AG10803 (cell line): Measurements from ENCODE around the gene MEGF6.
"Not testable (repeated sequence)": the region's sequence is repeated elsewhere in the genome, so short reads cannot be mapped to it uniquely, and the experiment has no call there.

Experiments used
- DNase-seq: peaks from one replicate; pipeline ENCODE4 v3.0.0; 2010; ENCODE audit warnings: low read depth
- H3K4me3 ChIP-seq: 2 replicates; pipeline ENCODE4 v1.5.1; 2011; ENCODE audit warnings: mild to moderate bottlenecking, low read length, control low read depth
- TF ChIP-seq, protein P1 (sequence below): conservative IDR thresholded peaks from 2 replicates; pipeline ENCODE4 v1.5.1; 2011; ENCODE audit warnings: mild to moderate bottlenecking, low read length, control low read depth, inconsistent platforms

Gene MEGF6

DNA sequence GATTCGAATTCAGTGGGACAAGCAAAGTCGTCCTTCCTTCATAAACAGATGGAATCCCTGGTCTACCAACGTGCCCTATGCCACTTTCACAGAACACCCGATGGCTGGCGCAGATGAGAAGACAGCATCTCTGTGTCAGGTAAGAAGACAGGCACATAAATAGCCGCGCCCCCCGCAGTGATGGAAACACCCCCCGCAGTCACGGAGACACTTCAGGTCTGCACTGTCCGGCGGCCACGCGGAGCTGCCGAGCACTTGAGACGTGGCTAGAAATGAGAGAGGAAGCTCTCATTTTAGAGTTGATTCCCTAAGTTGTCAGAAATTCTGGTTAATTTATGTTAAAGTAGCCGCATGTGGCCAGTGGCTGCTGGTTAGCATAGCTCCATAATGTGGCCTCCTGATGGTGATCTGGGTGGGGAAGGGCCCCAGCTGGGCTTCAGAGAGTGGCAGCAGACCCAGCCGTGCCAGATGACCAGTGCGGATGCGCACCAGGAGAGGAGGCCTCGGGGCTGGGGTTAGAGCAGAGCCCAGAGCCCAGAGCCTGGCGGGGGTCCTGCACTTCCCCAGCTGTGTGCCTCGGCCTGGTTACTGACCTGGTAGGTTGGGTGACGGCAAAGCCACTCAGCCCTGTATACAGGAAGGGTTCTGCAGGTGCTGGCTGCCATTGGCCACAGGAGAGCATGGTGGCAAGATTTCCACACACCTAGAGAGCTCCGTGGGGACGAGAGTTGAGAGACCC is 16.4 kb upstream of the MEGF6 start:
- DNase-seq = no peak
- no peak overlapping the region for H3K4me3 ChIP-seq
- TF ChIP-seq, protein P1, sequence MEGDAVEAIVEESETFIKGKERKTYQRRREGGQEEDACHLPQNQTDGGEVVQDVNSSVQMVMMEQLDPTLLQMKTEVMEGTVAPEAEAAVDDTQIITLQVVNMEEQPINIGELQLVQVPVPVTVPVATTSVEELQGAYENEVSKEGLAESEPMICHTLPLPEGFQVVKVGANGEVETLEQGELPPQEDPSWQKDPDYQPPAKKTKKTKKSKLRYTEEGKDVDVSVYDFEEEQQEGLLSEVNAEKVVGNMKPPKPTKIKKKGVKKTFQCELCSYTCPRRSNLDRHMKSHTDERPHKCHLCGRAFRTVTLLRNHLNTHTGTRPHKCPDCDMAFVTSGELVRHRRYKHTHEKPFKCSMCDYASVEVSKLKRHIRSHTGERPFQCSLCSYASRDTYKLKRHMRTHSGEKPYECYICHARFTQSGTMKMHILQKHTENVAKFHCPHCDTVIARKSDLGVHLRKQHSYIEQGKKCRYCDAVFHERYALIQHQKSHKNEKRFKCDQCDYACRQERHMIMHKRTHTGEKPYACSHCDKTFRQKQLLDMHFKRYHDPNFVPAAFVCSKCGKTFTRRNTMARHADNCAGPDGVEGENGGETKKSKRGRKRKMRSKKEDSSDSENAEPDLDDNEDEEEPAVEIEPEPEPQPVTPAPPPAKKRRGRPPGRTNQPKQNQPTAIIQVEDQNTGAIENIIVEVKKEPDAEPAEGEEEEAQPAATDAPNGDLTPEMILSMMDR = no peak

DNA sequence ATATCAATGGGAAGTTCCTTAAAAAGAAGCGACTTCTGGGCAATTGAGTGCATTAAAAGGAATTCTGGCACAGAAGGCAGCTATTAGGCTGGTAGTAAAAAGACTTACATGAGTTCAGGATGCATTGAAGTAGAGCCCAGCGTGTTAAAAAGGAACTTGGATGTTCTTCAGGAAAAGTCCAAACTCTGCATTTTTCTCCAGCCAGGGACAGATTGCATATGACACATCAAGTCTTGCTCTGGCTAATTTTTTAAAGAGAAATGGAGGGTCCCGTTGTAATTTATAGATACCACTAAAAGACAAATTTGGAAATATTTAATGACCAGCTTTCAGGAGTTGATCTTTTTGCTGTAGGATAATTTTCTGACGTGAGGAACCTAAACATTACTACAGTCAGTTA is 14.7 kb upstream of the MEGF6 start:
- no peak for DNase-seq
- peak overlapping the region; percentile 70 for H3K4me3 ChIP-seq
- TF ChIP-seq, protein P1 = no peak

DNA sequence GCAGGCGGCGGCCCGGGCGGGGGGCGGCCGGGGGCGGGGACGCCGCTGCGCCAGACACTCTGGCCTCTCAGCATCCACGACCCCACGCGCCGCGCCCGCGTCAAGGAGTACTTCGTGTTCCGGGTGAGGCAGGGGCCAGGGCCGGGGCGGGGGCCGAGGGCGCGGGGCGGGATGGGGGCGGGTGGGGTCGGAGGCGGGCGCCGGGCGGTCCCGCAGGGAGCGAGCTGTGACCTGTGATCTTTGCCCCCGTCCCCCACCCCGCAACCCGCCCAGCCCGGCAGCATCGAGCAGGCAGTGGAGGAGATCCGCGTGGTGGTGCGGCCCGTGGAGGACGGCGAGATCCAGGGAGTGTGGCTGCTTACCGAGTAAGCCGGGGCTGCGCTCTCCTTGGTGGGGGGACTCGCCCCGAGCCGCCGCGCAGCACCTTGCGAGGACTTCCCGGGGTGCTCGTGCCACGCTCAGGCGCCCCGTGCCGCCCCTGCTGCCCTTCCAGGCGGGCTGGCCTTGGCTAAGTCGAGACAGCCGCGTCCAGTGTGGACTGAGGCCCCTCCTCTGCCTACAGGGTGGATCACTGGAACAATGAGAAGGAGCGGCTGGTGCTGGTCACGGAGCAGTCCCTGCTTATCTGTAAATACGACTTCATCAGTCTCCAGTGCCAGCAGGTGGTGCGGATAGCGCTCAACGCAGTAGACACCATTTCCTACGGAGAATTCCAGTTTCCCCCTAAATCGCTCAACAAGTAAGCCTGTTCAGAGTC is 14.0 kb upstream of the MEGF6 start:
- TF ChIP-seq, protein P1 = no peak
- peak overlapping the region; percentile 70 for H3K4me3 ChIP-seq
- peak; percentile 27 for DNase-seq

DNA sequence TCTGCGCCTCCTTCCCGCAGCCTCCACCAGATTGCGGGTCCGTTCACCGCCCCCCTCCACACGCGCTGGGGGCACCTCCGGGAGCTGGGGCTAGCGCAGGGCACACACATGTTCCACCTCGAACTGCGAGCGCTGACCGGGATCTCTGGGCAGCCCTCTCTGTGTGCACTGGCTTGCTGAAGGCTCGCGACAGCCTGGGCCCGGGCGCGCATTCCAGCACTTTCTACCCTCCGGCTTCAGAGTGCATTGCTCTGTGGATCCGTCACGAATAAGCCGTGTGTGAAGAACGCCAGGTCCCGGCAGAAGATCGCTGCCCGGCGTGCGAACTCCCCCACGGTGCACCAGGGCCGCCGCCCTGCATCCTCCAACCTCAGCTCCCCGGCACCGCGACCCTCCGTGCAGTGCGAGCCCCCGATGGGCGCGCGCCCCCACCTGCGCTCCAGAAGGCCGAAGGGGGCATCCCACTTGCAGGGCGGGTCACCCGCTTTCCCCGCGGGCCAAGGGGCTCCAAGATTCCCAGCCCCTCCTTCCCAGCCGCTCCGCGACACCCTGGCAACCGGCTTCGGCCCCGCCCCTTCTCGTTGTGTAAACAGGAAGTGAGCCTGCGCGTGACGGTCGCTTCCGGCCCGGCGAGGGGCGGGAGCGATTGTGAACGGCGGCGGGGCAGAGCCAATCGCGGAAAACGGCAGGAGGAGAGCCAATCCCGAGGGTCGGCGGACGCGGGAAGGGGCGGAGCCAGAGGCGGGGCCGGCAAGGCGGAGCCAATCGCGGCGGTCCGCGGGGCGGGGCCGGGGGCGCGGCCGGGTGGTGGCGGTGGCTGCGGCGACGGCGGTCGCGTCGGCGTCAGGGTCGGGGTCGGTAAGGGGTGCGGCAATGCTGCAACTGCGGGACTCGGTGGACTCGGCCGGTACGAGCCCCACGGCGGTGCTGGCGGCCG is 13.2 kb upstream of the MEGF6 start, which contains the start of gene TPRG1L:
TPRG1L (plus strand) TSS at position 816 of the 937 bp plus-strand sequence; CDS start at position 874, 58 bp downstream.
- TF ChIP-seq, protein P1 = no peak
- peak; percentile 92 for DNase-seq

DNA sequence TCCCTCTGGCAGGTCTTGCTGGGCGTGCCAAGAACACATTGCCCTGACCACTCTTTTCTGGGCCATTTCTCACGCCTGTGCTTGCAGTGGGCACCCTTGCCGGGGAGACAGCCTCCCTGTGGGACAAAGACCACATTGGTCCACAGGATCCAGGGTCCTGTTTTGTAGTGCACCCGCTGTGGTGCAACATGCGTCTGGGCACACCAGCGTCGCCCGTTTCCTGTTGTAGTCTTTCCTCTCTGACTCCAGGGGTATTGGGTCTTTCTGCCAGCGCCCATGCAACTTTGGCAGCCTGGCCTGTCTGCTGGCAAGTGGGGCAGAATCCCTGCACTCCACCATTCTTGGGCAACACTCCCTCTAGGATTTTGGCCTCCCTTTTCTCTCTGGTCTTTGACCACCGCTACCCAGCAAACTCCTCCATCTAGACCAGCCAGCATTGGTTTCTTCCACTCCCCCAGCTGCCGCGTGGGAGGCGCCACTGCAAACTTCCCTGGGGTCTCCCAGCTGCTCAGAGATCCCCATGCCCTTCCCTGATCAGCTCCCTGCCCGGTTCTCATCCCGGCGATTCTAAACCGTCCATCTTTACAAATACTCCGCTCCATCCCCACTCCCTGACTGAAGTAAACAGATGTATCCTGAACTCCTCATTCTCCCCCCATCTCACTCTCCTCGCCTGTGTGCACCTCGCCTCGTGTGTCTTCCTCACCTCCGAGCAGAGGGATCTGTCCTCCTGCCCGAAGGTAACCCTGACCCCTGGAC is 12.3 kb upstream of the MEGF6 start:
- TF ChIP-seq, protein P1 = no peak
- no peak for DNase-seq
- peak overlapping the region; percentile 86 for H3K4me3 ChIP-seq

More for the DNA sequence above, 13.2 kb upstream of the MEGF6 start, which contains the start of gene TPRG1L:
- H3K4me3 ChIP-seq = peak within 1 kb of the TSS; percentile 86

DNA sequence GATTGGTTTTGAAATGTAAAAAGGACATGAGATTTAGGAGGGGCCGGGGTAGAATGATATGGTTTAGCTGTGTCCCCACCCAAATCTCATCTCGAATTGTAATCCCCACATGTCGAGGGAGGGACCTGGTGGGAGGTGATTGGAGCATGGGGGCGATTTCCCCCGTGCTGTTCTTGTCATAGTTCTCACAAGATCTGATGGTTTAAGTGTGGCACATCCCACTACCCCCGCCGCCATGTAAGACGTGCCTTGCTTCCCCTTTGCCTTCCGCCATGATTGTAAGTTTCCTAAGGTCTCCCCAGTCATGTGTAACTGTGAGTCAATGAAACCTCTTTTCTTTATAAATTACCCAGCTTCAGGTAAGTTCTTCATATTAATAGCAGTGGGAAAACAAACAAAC is 10.8 kb upstream of the MEGF6 start:
- H3K4me3 ChIP-seq, DNase-seq: not testable (repeated sequence)
